Fibroblast of the aortic adventitia (primary cell): ENCODE data around the gene TRIL. TPM values are rescaled to one million over a fixed set of nuclear protein-coding genes. Genes with fewer than 3 reads are reported as not detected.

Source experiments
- DNase-seq: peaks from one replicate; pipeline ENCODE4 v3.0.0-alpha.2; 2010; ENCODE audit warnings: low read depth
- H3K4me3 ChIP-seq: 2 replicates; pipeline ENCODE4 v1.5.1; 2011; ENCODE audit warnings: low read depth, mild to moderate bottlenecking, control low read depth, low read length, moderate library complexity
- CTCF ChIP-seq: IDR thresholded peaks from 2 replicates; pipeline ENCODE4 v1.5.1; 2011; ENCODE audit warnings: mild to moderate bottlenecking, low read length, control low read depth, inconsistent platforms; ENCODE audit not compliant: insufficient read depth
- total RNA-seq: library from RNA; depleted of rRNA; stranded (reverse); fragments of >200 nt; gene quantifications from 2 replicates; pipeline ENCODE4 v1.2.3, GENCODE V29; 2012; ENCODE audit warnings: low replicate concordance

TRIL gene
- total RNA-seq, 1 donor: 0.81 TPM

- no peak overlapping the region for H3K4me3 ChIP-seq
- DNase-seq: peak; percentile 46
- TF ChIP-seq CTCF: no peak
These were observed 32.2 kb upstream of the TRIL start for GRCh38 chr7:28990200-28990960.

DNA sequence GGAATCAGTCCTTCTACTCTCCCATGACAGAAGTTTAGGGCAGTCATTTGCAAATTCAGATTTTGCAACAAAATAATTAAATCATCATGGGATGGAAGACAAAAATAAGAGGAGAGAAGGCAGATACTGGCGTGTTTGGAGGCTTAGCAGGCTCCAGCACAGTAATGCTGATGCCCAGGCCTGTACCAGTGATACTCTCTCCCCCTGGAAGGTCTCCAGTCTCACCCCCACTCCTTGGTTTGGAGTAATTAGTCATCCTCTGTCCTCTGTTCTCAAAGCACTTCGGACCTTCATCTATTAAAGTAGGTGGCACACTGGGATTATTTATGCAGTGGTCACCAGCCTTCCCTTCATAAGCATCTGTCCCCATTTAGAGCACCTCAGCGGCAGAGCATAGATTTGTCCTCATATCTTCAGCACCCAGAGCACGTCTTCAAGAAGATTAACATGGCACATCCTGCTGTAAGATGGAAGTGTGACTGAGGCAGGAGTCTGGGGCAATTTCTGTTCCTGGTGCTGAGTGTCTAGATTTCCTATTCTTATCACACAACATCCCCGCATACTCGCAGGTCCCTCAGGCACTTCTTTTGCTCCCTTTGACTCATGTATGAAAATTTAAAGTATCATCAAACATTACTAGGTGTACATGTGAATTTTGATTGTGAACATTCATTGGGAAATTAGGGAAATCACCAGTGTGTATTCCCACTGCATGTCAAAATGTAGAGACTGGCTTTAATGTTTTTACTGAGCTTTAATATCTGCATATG is 31.3 kb upstream of the TRIL start:
- no peak for DNase-seq
- TF ChIP-seq CTCF: no peak
- no peak overlapping the region for H3K4me3 ChIP-seq

- H3K4me3 ChIP-seq: no peak overlapping the region
- no peak for TF ChIP-seq CTCF
- DNase-seq: peak; percentile 97
These were observed 30.7 kb upstream of the TRIL start for GRCh38 chr7:28988810-28989209.

DNA sequence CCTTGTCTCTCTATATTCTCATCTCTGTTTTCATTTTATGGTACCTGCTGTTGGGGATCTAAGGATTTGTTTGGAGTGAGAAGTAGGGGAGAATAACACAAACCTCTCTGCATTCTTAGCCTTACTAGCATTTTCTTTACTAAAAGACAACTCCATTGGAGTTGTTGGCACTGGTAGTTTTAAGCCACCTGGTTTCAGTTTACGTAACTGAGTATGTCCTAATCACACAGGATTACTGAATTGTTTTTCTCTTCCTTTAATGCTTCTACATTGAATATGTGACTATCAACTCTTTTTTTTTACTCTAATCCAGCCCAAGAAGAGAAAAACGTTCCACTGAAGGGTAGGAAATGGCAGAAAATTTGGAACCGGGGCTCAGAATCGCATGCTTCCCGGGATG is 30.0 kb upstream of the TRIL start:
- no peak overlapping the region for H3K4me3 ChIP-seq
- peak; percentile 38 for DNase-seq
- TF ChIP-seq CTCF: no peak

DNA sequence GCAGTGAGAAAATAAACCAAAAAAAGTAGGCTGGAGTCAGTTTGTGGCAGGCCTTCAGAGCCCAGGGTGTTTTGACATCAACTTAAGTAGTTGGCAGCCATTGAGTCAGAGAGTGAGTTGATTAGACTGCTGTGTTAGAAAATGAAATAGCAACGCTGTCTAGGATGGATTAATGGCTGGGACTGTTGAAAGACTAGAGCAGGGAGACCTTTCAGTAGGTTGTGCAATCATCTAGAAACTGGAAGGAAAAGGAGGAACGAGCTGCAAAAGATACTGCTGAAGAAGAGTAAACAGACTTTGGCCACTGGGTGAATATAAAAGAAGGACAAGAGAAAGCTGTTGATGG is 28.6 kb upstream of the TRIL start:
- no peak overlapping the region for H3K4me3 ChIP-seq
- TF ChIP-seq CTCF: no peak
- DNase-seq: peak; percentile 95

DNA sequence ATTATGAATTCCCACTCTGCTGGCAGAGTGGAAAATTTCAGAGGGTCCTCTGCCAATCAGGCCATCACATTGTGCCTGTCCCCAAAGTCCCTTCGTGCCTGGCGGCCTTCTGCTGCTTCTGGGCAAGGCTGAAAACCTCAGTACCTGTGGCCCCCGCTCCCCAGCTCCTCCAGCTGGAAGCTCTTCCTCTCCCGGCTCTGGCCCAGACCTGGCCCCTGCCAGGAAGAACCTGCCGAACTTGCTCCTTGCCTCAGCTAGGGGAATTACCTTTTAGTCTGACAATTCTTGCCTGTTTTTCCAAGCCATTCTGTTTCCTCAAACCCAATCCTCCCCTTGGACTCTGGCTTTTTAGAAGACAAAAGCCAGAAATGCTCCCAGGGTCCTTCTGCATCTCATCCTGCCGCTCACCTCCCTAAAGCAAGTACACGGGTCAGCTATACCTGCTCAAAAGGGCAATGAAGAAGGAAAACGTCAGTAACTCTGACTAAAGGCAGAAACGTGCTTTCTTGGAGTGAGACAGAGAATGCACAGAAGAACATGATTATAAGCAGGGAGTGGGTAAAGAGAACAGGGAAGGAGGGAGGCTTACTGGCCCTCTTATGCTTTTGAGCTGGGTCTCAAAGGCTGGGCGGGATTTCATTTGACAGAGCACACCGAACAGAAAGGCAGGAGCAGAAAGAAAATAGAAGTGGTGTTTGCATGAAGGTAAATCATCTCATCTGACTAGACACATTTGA is 28.1 kb upstream of the TRIL start:
- no peak for DNase-seq
- no peak overlapping the region for H3K4me3 ChIP-seq
- TF ChIP-seq CTCF: no peak
